Colonic mucosa (tissue), 4 donors: ENCODE data around the gene UBE2QL1. TPM values are rescaled to one million over a fixed set of nuclear protein-coding genes. Genes with fewer than 3 reads are reported as not detected.

Source experiments
- DNase-seq: peaks from one replicate; pipeline ENCODE4 v3.0.0-alpha.2; 2020
- H3K27ac ChIP-seq: fragments of 200-600 bp; one replicate; pipeline ENCODE4 v1.8.0; 2021
- H3K27me3 ChIP-seq: fragments of 200-600 bp; one replicate; pipeline ENCODE4 v1.8.0; 2021
- H3K36me3 ChIP-seq: fragments of 200-600 bp; one replicate; pipeline ENCODE4 v1.8.0; 2021
- H3K4me1 ChIP-seq: fragments of 200-600 bp; one replicate; pipeline ENCODE4 v1.8.0; 2021; ENCODE audit warnings: mild to moderate bottlenecking
- H3K4me3 ChIP-seq: fragments of 200-600 bp; one replicate; pipeline ENCODE4 v1.8.0; 2021
- H3K9ac ChIP-seq, 2 donors: one replicate each; pipeline ENCODE4 v1.7.0; 2013; ENCODE audit warnings: control low read depth in 2 of 2, low read depth in 2 of 2, low read length in 2 of 2
- H3K9me3 ChIP-seq: fragments of 200-600 bp; one replicate; pipeline ENCODE4 v1.8.0; 2021
- intact Hi-C: fragments of 100-400 bp; cut with DNase I; formaldehyde crosslinking; loops from one replicate; pipeline ENCODE4 v1.14.1; 2022
- total RNA-seq, 2 donors: library from RNA; stranded (reverse); fragmentation: NEBNext Ultra II Directional in 1 of 2; extraction: Animal tissue kit (Norgen Biotek cat#: 25700) in 1 of 2; gene quantifications; one replicate each; pipeline ENCODE4 v1.2.1, GENCODE V29; 2021
- TF ChIP-seq, protein P1 (sequence below): fragments of 200-600 bp; IDR thresholded peaks from one replicate; pipeline ENCODE4 v1.8.0; 2022; ENCODE audit warnings: antibody characterized with exemption, mild to moderate bottlenecking
- donor health status: healthy.
- donor health status: DM: no; HTN: no; CAD: no.
- donor health status: DM: no; HTN: no; CAD: no.

UBE2QL1 gene
- total RNA-seq, 2 donors from 2014 or later: 0.12 to 0.35 TPM

DNA sequence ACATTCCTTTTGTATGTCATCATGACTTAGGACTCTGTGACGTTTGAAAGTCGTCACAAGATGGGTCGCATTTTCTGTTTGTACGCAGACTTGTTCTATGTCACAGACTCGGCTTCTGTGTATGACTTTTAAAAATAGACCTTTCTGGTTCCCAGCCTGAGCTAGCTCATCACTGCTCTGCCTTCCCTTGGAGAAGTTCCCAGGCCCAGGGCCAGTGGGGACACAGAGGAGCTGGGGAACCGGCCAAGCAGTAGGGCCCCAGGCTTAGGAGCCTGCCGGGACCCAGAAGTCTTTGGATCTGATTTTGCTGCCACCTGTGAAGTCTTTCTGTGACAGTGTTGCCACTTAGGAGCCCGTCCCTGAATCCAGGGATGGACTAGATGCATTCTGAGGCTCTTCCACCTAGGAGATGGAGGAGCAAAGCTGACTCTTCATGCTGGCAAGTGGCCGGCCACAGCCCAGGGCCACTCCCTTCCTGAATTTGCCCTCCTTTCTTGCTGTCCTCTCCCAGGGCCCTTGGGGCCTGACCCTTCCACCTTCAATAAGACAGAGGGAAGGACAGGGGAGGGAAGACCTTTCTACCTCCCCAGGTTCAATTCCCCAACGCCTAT is 18.1 kb upstream of the UBE2QL1 start:
- Histone ChIP-seq H3K9ac (no peak overlapping the region), H3K36me3 (no peaks in the 10 kb centered on the region), H3K4me3 (no peak overlapping the region), H3K27me3 (no peaks in the 10 kb centered on the region), H3K27ac (no peak overlapping the region), H3K9me3 (no peaks in the 10 kb centered on the region), H3K4me1 (no peaks in the 10 kb centered on the region)
- TF ChIP-seq, protein P1, sequence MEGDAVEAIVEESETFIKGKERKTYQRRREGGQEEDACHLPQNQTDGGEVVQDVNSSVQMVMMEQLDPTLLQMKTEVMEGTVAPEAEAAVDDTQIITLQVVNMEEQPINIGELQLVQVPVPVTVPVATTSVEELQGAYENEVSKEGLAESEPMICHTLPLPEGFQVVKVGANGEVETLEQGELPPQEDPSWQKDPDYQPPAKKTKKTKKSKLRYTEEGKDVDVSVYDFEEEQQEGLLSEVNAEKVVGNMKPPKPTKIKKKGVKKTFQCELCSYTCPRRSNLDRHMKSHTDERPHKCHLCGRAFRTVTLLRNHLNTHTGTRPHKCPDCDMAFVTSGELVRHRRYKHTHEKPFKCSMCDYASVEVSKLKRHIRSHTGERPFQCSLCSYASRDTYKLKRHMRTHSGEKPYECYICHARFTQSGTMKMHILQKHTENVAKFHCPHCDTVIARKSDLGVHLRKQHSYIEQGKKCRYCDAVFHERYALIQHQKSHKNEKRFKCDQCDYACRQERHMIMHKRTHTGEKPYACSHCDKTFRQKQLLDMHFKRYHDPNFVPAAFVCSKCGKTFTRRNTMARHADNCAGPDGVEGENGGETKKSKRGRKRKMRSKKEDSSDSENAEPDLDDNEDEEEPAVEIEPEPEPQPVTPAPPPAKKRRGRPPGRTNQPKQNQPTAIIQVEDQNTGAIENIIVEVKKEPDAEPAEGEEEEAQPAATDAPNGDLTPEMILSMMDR: no peak
- intact Hi-C loops: no loop called here
- DNase-seq: no peak

DNA sequence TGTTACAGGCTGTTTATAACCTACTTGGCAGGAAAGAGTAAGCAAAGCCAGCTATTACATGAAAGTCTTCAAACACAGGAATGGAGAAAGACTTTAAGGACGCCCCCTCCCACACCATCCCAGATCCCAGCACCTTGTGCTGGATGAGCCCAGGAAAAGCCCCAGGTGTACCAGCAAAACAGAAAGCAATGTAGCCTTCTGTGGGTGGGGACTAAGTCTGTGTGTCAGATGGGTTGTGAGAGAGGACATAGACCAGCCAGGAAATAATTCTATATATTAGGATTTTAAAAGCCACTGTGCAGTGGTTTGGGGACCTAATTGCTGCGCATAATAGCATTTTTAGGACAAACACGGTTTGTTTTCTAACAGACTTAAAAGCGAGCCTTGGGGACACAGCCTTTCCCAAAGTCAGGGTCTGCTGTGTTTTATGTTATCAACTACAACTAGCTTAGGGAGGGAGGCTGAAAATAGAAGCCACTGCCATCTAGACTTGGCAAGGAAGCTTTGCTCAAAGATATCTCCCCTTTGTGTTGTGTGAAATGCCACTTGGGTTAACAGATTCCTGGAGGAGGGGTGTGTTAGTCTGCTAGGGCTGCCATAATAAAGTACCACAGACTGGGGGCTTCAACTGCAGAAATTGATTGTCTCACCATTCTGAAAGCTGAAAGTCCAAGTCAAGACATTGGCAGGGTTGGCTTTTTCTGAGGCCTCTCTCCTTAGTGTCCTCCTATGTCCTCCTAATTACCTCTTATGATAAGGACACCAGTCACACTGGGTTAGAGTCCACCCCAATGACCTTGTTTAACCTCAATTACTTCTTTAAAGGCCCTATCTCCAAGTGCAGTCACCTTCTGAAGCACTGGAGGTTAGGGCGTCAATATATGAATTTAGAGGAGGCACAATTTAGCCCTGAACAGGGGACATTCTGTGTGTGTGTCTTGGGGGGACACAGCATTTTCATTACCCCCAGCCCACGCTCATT is 17.2 kb upstream of the UBE2QL1 start:
- no peak for DNase-seq
- intact Hi-C loops: no loop called here
- Histone ChIP-seq H3K27ac (no peak overlapping the region), H3K4me1 (no peaks in the 10 kb centered on the region), H3K27me3 (no peaks in the 10 kb centered on the region), H3K9me3 (no peaks in the 10 kb centered on the region), H3K36me3 (no peaks in the 10 kb centered on the region), H3K4me3 (no peak overlapping the region), H3K9ac (no peak overlapping the region)
- TF ChIP-seq, protein P1: no peak

DNA sequence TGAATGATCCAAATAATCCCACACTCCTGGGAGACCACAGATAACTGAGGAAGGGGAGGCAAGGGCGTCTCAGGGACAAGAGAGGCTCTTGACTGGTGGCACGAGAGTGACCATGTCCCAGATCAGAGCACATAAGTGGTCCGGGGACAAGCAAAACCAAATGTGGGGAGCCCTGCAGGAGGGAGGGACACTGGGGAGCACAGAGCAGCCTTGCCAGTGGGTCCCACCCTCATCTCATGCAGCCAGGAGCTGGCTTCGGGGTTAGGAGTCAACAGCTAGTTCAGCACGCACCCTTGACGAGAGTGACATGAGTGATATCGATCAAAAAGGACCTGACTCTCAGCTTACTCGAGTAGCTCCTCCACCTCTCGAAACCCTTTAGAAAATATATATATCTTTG is 16.5 kb upstream of the UBE2QL1 start:
- H3K27ac ChIP-seq: no peak overlapping the region
- no peak for DNase-seq
- H3K4me1 ChIP-seq: no peaks in the 10 kb centered on the region
- no peaks in the 10 kb centered on the region for H3K27me3 ChIP-seq
- H3K9me3 ChIP-seq: no peaks in the 10 kb centered on the region
- intact Hi-C loops: no loop called here
- H3K36me3 ChIP-seq: no peaks in the 10 kb centered on the region
- no peak overlapping the region for H3K9ac ChIP-seq
- TF ChIP-seq, protein P1: no peak
- H3K4me3 ChIP-seq: no peak overlapping the region

DNA sequence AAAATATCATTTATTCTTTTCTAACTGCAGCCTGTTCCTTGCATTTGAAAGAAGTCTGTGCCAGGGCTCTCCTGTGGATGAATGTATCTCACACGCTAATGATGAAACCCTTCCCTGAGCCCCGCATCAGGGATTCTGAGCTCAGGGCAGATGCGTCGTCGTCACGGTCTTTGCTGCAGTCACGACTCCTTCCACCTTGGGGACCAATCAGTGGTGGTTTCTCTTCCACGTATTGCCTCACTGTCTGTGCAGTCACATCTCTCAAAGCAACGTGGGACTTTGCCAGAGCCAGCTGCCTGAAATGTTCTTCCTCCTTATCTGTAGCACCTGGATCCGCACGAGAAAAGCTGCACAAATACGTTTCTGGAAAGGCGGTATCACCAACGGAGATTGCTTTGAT is 13.9 kb upstream of the UBE2QL1 start:
- H3K27me3 ChIP-seq: no peaks in the 10 kb centered on the region
- TF ChIP-seq, protein P1: no peak

DNA sequence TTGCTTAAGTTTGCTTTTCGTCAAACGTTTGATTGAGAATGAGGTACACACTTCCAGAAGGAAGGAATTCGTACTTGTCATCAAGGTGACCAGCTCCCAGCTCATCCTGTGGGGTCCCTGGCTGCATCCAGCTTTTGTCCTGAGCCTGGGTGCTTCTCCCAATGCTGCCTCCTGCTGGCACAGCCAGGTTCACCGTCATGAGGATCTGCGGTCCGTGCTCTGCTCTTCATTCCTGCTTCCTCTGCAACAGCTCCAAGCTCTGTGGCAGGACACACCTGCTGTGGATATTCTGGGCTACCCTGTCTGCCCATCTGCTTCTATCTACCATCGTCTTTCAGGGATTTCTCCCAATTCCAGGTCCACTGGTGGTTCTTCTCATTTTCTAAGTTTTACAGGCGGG is 13.3 kb upstream of the UBE2QL1 start:
- Histone ChIP-seq H3K27ac (no peak overlapping the region), H3K9me3 (no peaks in the 10 kb centered on the region), H3K36me3 (no peaks in the 10 kb centered on the region), H3K4me1 (no peaks in the 10 kb centered on the region), H3K9ac (no peak overlapping the region), H3K27me3 (no peaks in the 10 kb centered on the region), H3K4me3 (no peak overlapping the region)
- TF ChIP-seq, protein P1: no peak
- no peak for DNase-seq
- intact Hi-C loops: no loop called here

More for the DNA sequence above, 13.9 kb upstream of the UBE2QL1 start:
- no peak overlapping the region for H3K9ac ChIP-seq
- no peaks in the 10 kb centered on the region for H3K36me3 ChIP-seq
- H3K4me1 ChIP-seq: no peaks in the 10 kb centered on the region
- no peaks in the 10 kb centered on the region for H3K9me3 ChIP-seq
- intact Hi-C loops: no loop called here
- H3K4me3 ChIP-seq: no peak overlapping the region
- H3K27ac ChIP-seq: no peak overlapping the region
- DNase-seq: no peak
